Lung (tissue), 13 donors: Measurements from ENCODE around the gene CAPG. TPM values are rescaled to one million over a fixed set of nuclear protein-coding genes. Genes with fewer than 3 reads are reported as not detected.

Experiments
- ATAC-seq: fragments of 200-7000 bp; cut with Tn5 transposase; one replicate; pipeline ENCODE4 v1.9.1; 2020; ENCODE audit warnings: moderate number of reproducible peaks; ENCODE audit not compliant: insufficient read depth, low FRiP score
- DNase-seq, 3 donors: peaks; one replicate each; pipeline ENCODE4 v3.0.0-alpha.2; 2013 to 2017
- H3K27ac ChIP-seq, 2 donors: one replicate each; pipeline ENCODE4 v1.5.1; 2013; ENCODE audit warnings: mild to moderate bottlenecking in 2 of 2, moderate library complexity in 2 of 2, control low read depth in 1 of 2, inconsistent platforms in 1 of 2, low read depth in 1 of 2, low read length in 1 of 2
- H3K27me3 ChIP-seq, 3 donors: one replicate each; pipeline ENCODE4 v1.5.1; 2013; ENCODE audit warnings: low read length in 2 of 3; ENCODE audit not compliant: control insufficient read depth in 3 of 3, insufficient read depth in 3 of 3
- H3K36me3 ChIP-seq, 4 donors: one replicate each; pipeline ENCODE4 v1.5.1; 2013; ENCODE audit warnings: low read length in 4 of 4, mild to moderate bottlenecking in 1 of 4, moderate library complexity in 1 of 4; ENCODE audit not compliant: control insufficient read depth in 4 of 4, insufficient read depth in 4 of 4
- H3K4me1 ChIP-seq, 5 donors: one replicate each; pipeline ENCODE4 v1.5.1; 2013; ENCODE audit warnings: low read length in 5 of 5, mild to moderate bottlenecking in 2 of 5, moderate library complexity in 1 of 5; ENCODE audit not compliant: control insufficient read depth in 5 of 5, insufficient read depth in 5 of 5
- H3K4me3 ChIP-seq: one replicate; pipeline ENCODE4 v1.5.1; 2013; ENCODE audit warnings: mild to moderate bottlenecking, control low read depth, moderate library complexity
- H3K9ac ChIP-seq, 2 donors: one replicate each; pipeline ENCODE4 v1.5.1; 2013; ENCODE audit warnings: low read length in 2 of 2, control low read depth in 1 of 2; ENCODE audit not compliant: insufficient read depth in 1 of 2
- H3K9me3 ChIP-seq, 4 donors: one replicate each; pipeline ENCODE4 v1.5.1; 2013; ENCODE audit warnings: low read length in 3 of 4, mild to moderate bottlenecking in 1 of 4, moderate library complexity in 1 of 4; ENCODE audit not compliant: control insufficient read depth in 4 of 4, insufficient read depth in 3 of 4
- WGBS, 2 donors: extraction: QIAGEN DNeasy Blood & Tissue Kit; methylation state at CpG; one replicate each; pipeline ENCODE4 v1.1.7; 2013; 5-methylcytosine and 5-hydroxymethylcytosine counted together
- polyA plus RNA-seq, 2 donors: library from polyadenylated mRNA; stranded (reverse); fragments of 200-250 nt; gene quantifications; one replicate each; pipeline ENCODE4 v1.2.1, GENCODE V29; 2013
- small RNA-seq: library from RNA; depleted of rRNA; stranded (forward); fragments of <200 nt; gene quantifications from one replicate; pipeline ENCODE3, GENCODE V24; 2014; ENCODE audit warnings: low replicate concordance
- total RNA-seq, 2 donors: library from RNA; depleted of rRNA in 1 of 2; stranded (reverse); fragments of >200 nt in 1 of 2; gene quantifications; one replicate each; pipeline ENCODE4 v1.2.1, GENCODE V29; 2014 to 2021
- TF ChIP-seq, protein P1 (sequence below): IDR thresholded peaks from 2 replicates; pipeline ENCODE4 v1.5.1; 2012; ENCODE audit warnings: mild to moderate bottlenecking; ENCODE audit errors: control extremely low read depth, extremely low read depth
- donor health status: control.
- donor health status: control.
- donor health status: Bipolar disorder and iron deficiency.
- donor health status: healthy.
- donor health status: DM: yes; HTN: yes; CAD: no.

CAPG gene
- total and polyA plus RNA-seq, 4 donors, result 53.2 to 415 (median 390) TPM

DNA sequence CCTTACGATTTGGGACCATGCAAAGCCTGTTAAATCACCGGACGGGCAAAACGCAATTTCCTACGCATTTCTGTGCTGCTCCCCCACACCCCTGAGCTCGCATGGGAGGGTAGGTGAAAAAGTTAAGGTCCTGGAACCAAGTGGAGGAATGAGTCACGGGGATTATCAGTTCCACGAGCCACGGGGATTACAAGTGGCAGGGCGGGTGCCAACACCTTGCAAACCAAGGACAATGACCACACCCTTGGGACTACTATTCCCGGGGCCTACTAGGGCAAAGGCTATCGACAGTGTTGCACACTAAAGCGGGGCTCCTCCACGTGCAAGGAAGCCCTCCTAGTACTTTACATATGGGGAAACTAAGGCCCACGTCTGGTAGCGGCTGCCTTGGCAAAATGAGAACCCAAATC is 56.3 kb downstream of the CAPG start:
- Histone ChIP-seq H3K4me3 (peak overlapping the region; percentile 75), H3K36me3 (peaks cover 5 to 29% (median 18%) of the 10 kb centered on the region in 4 donors), H3K27me3 (no peaks in the 10 kb centered on the region), H3K9ac (peak overlapping the region in 1 of 2 donors; percentile 85), H3K27ac (peak overlapping the region; percentile 83 to 84), H3K9me3 (no peaks in the 10 kb centered on the region), H3K4me1 (peaks cover 0 to 27% (median 10%) of the 10 kb centered on the region in 5 donors)
- WGBS, 2 donors, result 11 to 39% methylated on average over 16 of the region's 16 CpGs
- ATAC-seq (peak; percentile 27), DNase-seq (peak in 1 of 3 donors; percentile 38)
- TF ChIP-seq, protein P1, sequence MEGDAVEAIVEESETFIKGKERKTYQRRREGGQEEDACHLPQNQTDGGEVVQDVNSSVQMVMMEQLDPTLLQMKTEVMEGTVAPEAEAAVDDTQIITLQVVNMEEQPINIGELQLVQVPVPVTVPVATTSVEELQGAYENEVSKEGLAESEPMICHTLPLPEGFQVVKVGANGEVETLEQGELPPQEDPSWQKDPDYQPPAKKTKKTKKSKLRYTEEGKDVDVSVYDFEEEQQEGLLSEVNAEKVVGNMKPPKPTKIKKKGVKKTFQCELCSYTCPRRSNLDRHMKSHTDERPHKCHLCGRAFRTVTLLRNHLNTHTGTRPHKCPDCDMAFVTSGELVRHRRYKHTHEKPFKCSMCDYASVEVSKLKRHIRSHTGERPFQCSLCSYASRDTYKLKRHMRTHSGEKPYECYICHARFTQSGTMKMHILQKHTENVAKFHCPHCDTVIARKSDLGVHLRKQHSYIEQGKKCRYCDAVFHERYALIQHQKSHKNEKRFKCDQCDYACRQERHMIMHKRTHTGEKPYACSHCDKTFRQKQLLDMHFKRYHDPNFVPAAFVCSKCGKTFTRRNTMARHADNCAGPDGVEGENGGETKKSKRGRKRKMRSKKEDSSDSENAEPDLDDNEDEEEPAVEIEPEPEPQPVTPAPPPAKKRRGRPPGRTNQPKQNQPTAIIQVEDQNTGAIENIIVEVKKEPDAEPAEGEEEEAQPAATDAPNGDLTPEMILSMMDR, result no peak

DNA sequence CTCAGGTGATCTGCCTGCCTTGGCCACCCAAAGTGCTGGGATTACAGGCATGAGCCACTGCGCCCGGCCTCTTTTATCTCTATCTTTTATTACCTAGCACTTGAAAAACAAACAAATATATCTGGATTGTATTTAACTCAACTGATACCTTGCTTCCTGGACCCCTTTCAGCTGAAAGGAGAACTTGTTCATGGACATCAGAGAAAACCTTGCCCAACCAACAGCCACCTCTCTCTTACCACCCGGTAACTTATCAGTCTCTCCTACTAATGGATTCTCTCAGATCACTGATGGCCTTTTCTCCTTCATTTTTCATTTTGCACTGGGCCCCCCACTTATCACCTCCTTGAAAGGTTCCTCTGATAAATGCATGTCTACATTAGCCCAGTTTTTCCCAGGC is 62.6 kb downstream of the CAPG start:
- WGBS, 2 donors, result 81 to 89% methylated on average over 3 of the region's 3 CpGs
- H3K9ac ChIP-seq, result no peak overlapping the region
- no peak overlapping the region for H3K4me3 ChIP-seq
- no peak for ATAC-seq
- H3K27ac ChIP-seq, result no peak overlapping the region
- H3K27me3 ChIP-seq, result no peaks in the 10 kb centered on the region
- DNase-seq, result no peak
- H3K9me3 ChIP-seq, result no peaks in the 10 kb centered on the region
- H3K36me3 ChIP-seq, result peaks cover 0 to 53% (median 26%) of the 10 kb centered on the region in 4 donors
- TF ChIP-seq, protein P1, result no peak
- H3K4me1 ChIP-seq, result peaks cover 0 to 2% (median 0%) of the 10 kb centered on the region in 5 donors

Small RNAs within 50 kb of the gene (small RNA-seq; reads per million reads assigned to genes)
- gene AC062037.1 (not detected), gene AC062037.2 (not detected), gene RF00019 (not detected), gene RN7SL113P (not detected), gene RN7SL251P (not detected)

Other genes with a start within 250 kb of the CAPG start
- 100 to 1,000 TPM in 1 of 2 donors, 10 to 100 TPM in 1; 81.7 to 145 TPM for gene TGOLN2, start 82.4 kb downstream of the CAPG start, total RNA-seq
- 10 to 100 TPM; 24.6 to 83.4 TPM for gene TGOLN2, start 82.4 kb downstream of the CAPG start, polyA plus RNA-seq
- 10 to 100 TPM; 19.6 to 55.4 TPM for gene RETSAT, start 55.8 kb downstream of the CAPG start, total RNA-seq
- 10 to 100 TPM; 24.6 to 25.1 TPM for gene RETSAT, start 55.8 kb downstream of the CAPG start, polyA plus RNA-seq
- gene ELMOD3, start 55.6 kb downstream of the CAPG start, total RNA-seq, result 10 to 100 TPM; 14.4 to 26.5 TPM
- gene ELMOD3, start 55.6 kb downstream of the CAPG start, polyA plus RNA-seq, result 10 to 100 TPM; 11.9 to 15.0 TPM
- under 1 TPM; 0.37 to 0.74 TPM for gene SH2D6, start 8.3 kb upstream of the CAPG start, total RNA-seq
- under 1 TPM; 0.14 to 0.69 TPM for gene SH2D6, start 8.3 kb upstream of the CAPG start, polyA plus RNA-seq
- 100 to 1,000 TPM; 150 to 228 TPM for gene MAT2A, start 128.8 kb upstream of the CAPG start, total RNA-seq
- 100 to 1,000 TPM in 1 of 2 donors, 10 to 100 TPM in 1; 79.4 to 168 TPM for gene MAT2A, start 128.8 kb upstream of the CAPG start, polyA plus RNA-seq
- 10 to 100 TPM; 41.5 to 69.2 TPM for gene GGCX, start 151.1 kb upstream of the CAPG start, total RNA-seq
- 10 to 100 TPM; 21.8 to 48.1 TPM for gene GGCX, start 151.1 kb upstream of the CAPG start, polyA plus RNA-seq
- 100 to 1,000 TPM in 1 of 2 donors, 10 to 100 TPM in 1; 64.0 to 207 TPM for gene VAMP8, start 167.2 kb upstream of the CAPG start, total RNA-seq
- gene VAMP8, start 167.2 kb upstream of the CAPG start, polyA plus RNA-seq, result 100 to 1,000 TPM; 434 to 626 TPM
- gene VAMP5, start 174.1 kb upstream of the CAPG start, total RNA-seq, result 10 to 100 TPM; 18.5 to 68.8 TPM
- gene VAMP5, start 174.1 kb upstream of the CAPG start, polyA plus RNA-seq, result 100 to 1,000 TPM in 1 of 2 donors, 10 to 100 TPM in 1; 77.3 to 165 TPM
- 100 to 1,000 TPM in 1 of 2 donors, 10 to 100 TPM in 1; 90.2 to 105 TPM for gene RNF181, start 185.4 kb upstream of the CAPG start, total RNA-seq
- 100 to 1,000 TPM; 265 to 296 TPM for gene RNF181, start 185.4 kb upstream of the CAPG start, polyA plus RNA-seq
- gene TMEM150A, start 192.3 kb upstream of the CAPG start, total RNA-seq, result 10 to 100 TPM; 10.2 to 29.0 TPM
- 10 to 100 TPM; 34.5 to 48.6 TPM for gene TMEM150A, start 192.3 kb upstream of the CAPG start, polyA plus RNA-seq
- 10 to 100 TPM; 38.4 to 43.0 TPM for gene C2orf68, start 201.7 kb upstream of the CAPG start, total RNA-seq
- 10 to 100 TPM; 23.2 to 51.9 TPM for gene C2orf68, start 201.7 kb upstream of the CAPG start, polyA plus RNA-seq
- 10 to 100 TPM; 40.9 to 42.9 TPM for gene USP39, start 205.8 kb upstream of the CAPG start, total RNA-seq
- 10 to 100 TPM; 29.9 to 42.1 TPM for gene USP39, start 205.8 kb upstream of the CAPG start, polyA plus RNA-seq